GM19455 (cell line): ENCODE measurements around the gene SERPINB3.
"Not testable (repeated sequence)": the region's sequence is repeated elsewhere in the genome, so short reads cannot be mapped to it uniquely, and the experiment has no call there.

Experiments used
- ATAC-seq: cut with Tn5 transposase; IDR thresholded peaks from one replicate; pipeline ENCODE4 v1.9.1; 2021; ENCODE audit not compliant: unreplicated experiment

Gene SERPINB3

GRCh38 chr18:63661750-63662149 lies at the start of gene SERPINB3:
Gene SERPINB3, minus strand, starts transcription at chr18:63661893. Its CDS starts 677 bp downstream, at chr18:63661216.
- not testable (repeated sequence) for ATAC-seq

- ATAC-seq, result no peak
Observed at GRCh38 chr18:63708650-63709049, 47.0 kb upstream of the SERPINB3 start.

- ATAC-seq, result no peak
Observed at GRCh38 chr18:63707816-63708215, 46.1 kb upstream of the SERPINB3 start.

- ATAC-seq, result no peak
Observed at GRCh38 chr18:63705401-63705800, 43.7 kb upstream of the SERPINB3 start.

- ATAC-seq, result no peak
Observed at GRCh38 chr18:63702660-63703059, 41.0 kb upstream of the SERPINB3 start, which contains the start of gene SERPINB11. Gene SERPINB11, plus strand, starts transcription at chr18:63702960. Its CDS starts 7,234 bp downstream, at chr18:63710194.

- no peak for ATAC-seq
Observed at GRCh38 chr18:63701952-63702351, 40.3 kb upstream of the SERPINB3 start.

- no peak for ATAC-seq
Observed at GRCh38 chr18:63700501-63700900, 38.8 kb upstream of the SERPINB3 start.

- ATAC-seq, result no peak
Observed at GRCh38 chr18:63697097-63697660, 35.5 kb upstream of the SERPINB3 start.

- ATAC-seq, result no peak
Observed at GRCh38 chr18:63689064-63689463, 27.4 kb upstream of the SERPINB3 start.

- ATAC-seq, result no peak
Observed at GRCh38 chr18:63686871-63687270, 25.2 kb upstream of the SERPINB3 start.

GRCh38 chr18:63684718-63685117 lies 23.0 kb upstream of the SERPINB3 start:
- no peak for ATAC-seq

- no peak for ATAC-seq
Observed at GRCh38 chr18:63683890-63684289, 22.2 kb upstream of the SERPINB3 start.

GRCh38 chr18:63683152-63683551 lies 21.5 kb upstream of the SERPINB3 start:
- no peak for ATAC-seq

GRCh38 chr18:63681449-63682340 lies 20.0 kb upstream of the SERPINB3 start:
- ATAC-seq, result no peak

GRCh38 chr18:63679820-63680606 lies 18.3 kb upstream of the SERPINB3 start:
- no peak for ATAC-seq

- ATAC-seq, result no peak
Observed at GRCh38 chr18:63677500-63678225, 16.0 kb upstream of the SERPINB3 start.

GRCh38 chr18:63676526-63677323 lies 15.0 kb upstream of the SERPINB3 start:
- no peak for ATAC-seq

- ATAC-seq, result no peak
Observed at GRCh38 chr18:63664571-63664970, 2.9 kb upstream of the SERPINB3 start.

GRCh38 chr18:63658920-63659319 lies 2.8 kb downstream of the SERPINB3 start:
- not testable (repeated sequence) for ATAC-seq

GRCh38 chr18:63650271-63650670 lies 11.4 kb downstream of the SERPINB3 start:
- ATAC-seq, result not testable (repeated sequence)
